Activated naive CD8-positive, alpha-beta T cell treated with anti-CD3 and anti-CD28 coated beads, Interleukin-2, amount 10 ng/mL, durations not matched to agents 7 days and 5 days (primary cell): Measurements from ENCODE around the gene ZNF205. TPM values are rescaled to one million over a fixed set of nuclear protein-coding genes. Genes with fewer than 3 reads are reported as not detected.
"Not testable (repeated sequence)": the region's sequence is repeated elsewhere in the genome, so short reads cannot be mapped to it uniquely, and the experiment has no call there.

Experiments used
- ATAC-seq: fragments of 150-1000 bp; cut with Tn5 transposase; one replicate; pipeline ENCODE4 v1.10.0; 2021; ENCODE audit warnings: low read depth, moderate library complexity
- POLR2A ChIA-PET: fragments of 350-600 bp; sonication (Branson Sonifier 250); formaldehyde crosslinking; loops from one replicate; lab custom pipeline; 2021; ENCODE audit warnings: antibody characterized with exemption; lab: Charles Lee
- DNase-seq: peaks from one replicate; pipeline ENCODE4 v3.0.0; 2021
- H3K27ac Mint-ChIP-seq: one replicate; pipeline ENCODE4 v1.8.0; 2022; ENCODE audit warnings: mild to moderate bottlenecking, mixed read lengths
- H3K27me3 Mint-ChIP-seq: one replicate; pipeline ENCODE4 v1.8.0; 2022; ENCODE audit warnings: mild to moderate bottlenecking, moderate library complexity, mixed read lengths
- H3K36me3 Mint-ChIP-seq: one replicate; pipeline ENCODE4 v1.8.0; 2021; ENCODE audit warnings: mild to moderate bottlenecking, mixed read lengths
- H3K4me1 Mint-ChIP-seq: one replicate; pipeline ENCODE4 v1.8.0; 2021; ENCODE audit warnings: mixed read lengths
- H3K4me3 Mint-ChIP-seq: one replicate; pipeline ENCODE4 v1.8.0; 2022; ENCODE audit warnings: mild to moderate bottlenecking, moderate library complexity, mixed read lengths
- H3K9me3 Mint-ChIP-seq: one replicate; pipeline ENCODE4 v1.8.0; 2021; ENCODE audit warnings: mixed read lengths
- total RNA-seq, 2 experiments: library from RNA; stranded (reverse); gene quantifications; one replicate each; pipeline ENCODE4 v1.2.3, GENCODE V29; 2021

The ZNF205 gene
- total RNA-seq, 2 experiments from 2014 or later: not detected

DNA sequence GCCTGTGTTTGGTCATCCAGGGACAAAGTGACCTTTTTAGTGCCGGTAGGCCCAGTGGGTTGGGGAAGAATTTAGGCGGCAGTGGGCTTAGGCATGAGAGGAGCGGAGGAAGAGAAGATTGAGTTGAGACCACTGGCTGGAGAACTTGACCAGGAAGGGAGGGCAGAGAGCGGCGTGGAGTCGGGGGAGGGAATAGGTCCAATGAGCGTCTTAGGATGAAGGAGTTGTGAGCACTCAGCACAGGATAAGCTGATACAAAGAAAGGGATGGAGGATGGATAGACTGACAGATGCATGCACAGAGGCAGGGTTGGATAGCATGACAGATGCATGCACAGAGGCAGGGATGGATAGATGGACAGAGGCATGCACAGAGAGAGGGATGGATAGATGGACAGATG lies 38.9 kb upstream of the ZNF205 start:
- Mint-ChIP-seq H3K9me3 (peaks cover 3% of the 10 kb centered on the region), H3K4me1 (peaks cover 81% of the 10 kb centered on the region), H3K27ac (peak overlapping the region; percentile 98), H3K36me3 (peaks cover 36% of the 10 kb centered on the region), H3K27me3 (no peaks in the 10 kb centered on the region), H3K4me3 (peak overlapping the region; percentile 83)
- POLR2A ChIA-PET: interaction anchor here (1.6 to 6.1 kb wide), 9 partner anchors 8 to 56 kb away, joined by 3 to 143 read pairs (median 31); partner anchors contain the start of gene IL32
- no peak for ATAC-seq
- peak; percentile 48 for DNase-seq

GRCh38 chr16:3074860-3075522 lies 37.4 kb upstream of the ZNF205 start:
- Mint-ChIP-seq H3K36me3 (peaks cover 33% of the 10 kb centered on the region), H3K27ac (peak overlapping the region; percentile 98), H3K4me3 (peak overlapping the region; percentile 83), H3K27me3 (no peaks in the 10 kb centered on the region), H3K9me3 (peaks cover 9% of the 10 kb centered on the region), H3K4me1 (peaks cover 73% of the 10 kb centered on the region)
- ATAC-seq (peak; percentile 73), DNase-seq (peak; percentile 83)
- POLR2A ChIA-PET: interaction anchor here (0.5 to 6.1 kb wide), 27 partner anchors 9 to 537 kb away, joined by 3 to 143 read pairs (median 6); partner anchors contain the start of genes IL32, MMP25 and ZNF213

DNA sequence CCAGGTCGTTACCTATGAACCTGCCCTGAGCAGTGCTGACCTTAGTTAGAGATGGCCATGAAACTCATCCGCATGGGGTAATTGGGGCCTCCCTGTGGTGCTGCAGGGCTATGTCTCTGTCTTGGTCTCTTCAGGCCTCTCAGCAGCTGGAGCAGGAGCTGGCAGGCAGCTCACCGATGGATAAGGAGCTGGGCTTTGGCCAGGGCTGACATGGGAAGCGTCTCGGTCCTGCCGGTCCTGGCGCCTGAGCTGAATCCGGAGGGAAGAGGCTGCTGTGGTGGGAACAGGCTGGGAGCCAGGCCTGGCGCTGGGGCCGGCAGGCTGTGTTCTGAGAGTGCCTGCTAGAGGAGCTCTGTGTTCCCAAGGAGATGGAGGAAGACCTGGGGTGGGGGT lies 36.9 kb upstream of the ZNF205 start:
- Mint-ChIP-seq H3K4me1 (peaks cover 67% of the 10 kb centered on the region), H3K27me3 (no peaks in the 10 kb centered on the region), H3K4me3 (peak overlapping the region; percentile 83), H3K9me3 (peaks cover 10% of the 10 kb centered on the region), H3K36me3 (peaks cover 32% of the 10 kb centered on the region), H3K27ac (peak overlapping the region; percentile 98)
- ATAC-seq: peak; percentile 8
- DNase-seq: peak; percentile 56
- POLR2A ChIA-PET: interaction anchor here (0.5 to 6.1 kb wide), 20 partner anchors 10 to 227 kb away, joined by 3 to 143 read pairs (median 12); partner anchors contain the start of genes IL32, MMP25 and ZNF213

DNA sequence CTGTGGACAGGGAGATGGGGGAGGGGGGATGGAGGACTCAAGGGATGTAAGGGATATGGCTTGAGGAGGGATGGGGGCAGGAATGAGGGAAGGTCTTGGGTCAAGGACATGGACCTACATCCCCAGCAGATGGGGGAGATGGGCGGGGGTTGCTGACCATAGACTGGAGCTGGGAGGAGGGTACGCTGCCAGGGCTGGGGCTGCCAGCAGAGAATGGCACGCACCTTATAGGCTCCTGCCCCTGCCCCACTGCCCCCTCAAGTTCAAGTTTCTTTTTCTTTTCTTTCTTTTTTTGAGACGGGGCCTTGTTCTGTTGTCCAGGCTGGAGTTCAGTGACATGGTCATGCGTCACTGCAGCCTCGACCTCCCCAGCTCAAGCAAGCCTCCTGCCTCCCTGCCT lies 36.4 kb upstream of the ZNF205 start:
- peaks cover 66% of the 10 kb centered on the region for H3K4me1 Mint-ChIP-seq
- peak overlapping the region; percentile 83 for H3K4me3 Mint-ChIP-seq
- not testable (repeated sequence) for H3K27me3 Mint-ChIP-seq, ATAC-seq
- POLR2A ChIA-PET: interaction anchor here (0.6 to 6.1 kb wide), 18 partner anchors 10 to 83 kb away, joined by 3 to 143 read pairs (median 14); partner anchors contain the start of genes IL32 and ZNF213
- DNase-seq: peak; percentile 36
- peaks cover 35% of the 10 kb centered on the region for H3K36me3 Mint-ChIP-seq
- peaks cover 12% of the 10 kb centered on the region for H3K9me3 Mint-ChIP-seq
- peak overlapping the region; percentile 98 for H3K27ac Mint-ChIP-seq

- Mint-ChIP-seq H3K4me3 (peak overlapping the region; percentile 83), H3K9me3 (peaks cover 12% of the 10 kb centered on the region), H3K27ac (peak overlapping the region; percentile 98), H3K4me1 (peaks cover 64% of the 10 kb centered on the region), H3K27me3 (no peaks in the 10 kb centered on the region), H3K36me3 (peaks cover 38% of the 10 kb centered on the region)
- DNase-seq (peak; percentile 47), ATAC-seq (no peak)
- POLR2A ChIA-PET: interaction anchor here (0.6 to 6.1 kb wide), 18 partner anchors 11 to 83 kb away, joined by 3 to 143 read pairs (median 14); partner anchors contain the start of genes IL32, ZNF213 and ZSCAN10
Measured at GRCh38 chr16:3076577-3076976, 35.8 kb upstream of the ZNF205 start.

DNA sequence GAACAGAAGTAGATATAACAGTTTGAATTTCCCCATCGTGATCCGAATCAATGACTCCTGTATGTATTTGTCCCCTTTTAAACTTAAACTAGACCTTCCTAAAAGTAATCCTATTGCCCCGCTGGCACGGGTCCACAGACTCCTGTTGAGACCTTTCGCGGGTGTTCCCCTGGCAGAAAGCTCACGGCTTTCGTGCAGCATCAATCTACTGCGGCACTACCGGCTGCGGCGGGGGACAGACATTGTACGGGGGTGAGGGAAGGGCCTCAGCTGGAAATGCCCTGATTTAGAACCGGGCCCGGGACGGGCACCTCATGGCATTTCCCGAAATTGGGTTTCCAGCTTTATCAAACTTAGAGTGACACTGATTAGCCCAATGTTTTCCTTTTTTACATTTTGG lies 32.4 kb upstream of the ZNF205 start:
- Mint-ChIP-seq H3K27me3 (no peaks in the 10 kb centered on the region), H3K27ac (no peak overlapping the region), H3K36me3 (peaks cover 30% of the 10 kb centered on the region), H3K4me1 (peaks cover 50% of the 10 kb centered on the region), H3K4me3 (no peak overlapping the region), H3K9me3 (peaks cover 12% of the 10 kb centered on the region)
- POLR2A ChIA-PET: interaction anchor here (0.9 to 1.5 kb wide), 6 partner anchors 9 to 54 kb away, joined by 3 to 7 read pairs (median 4); partner anchors contain the start of gene ZNF213
- ATAC-seq (no peak), DNase-seq (no peak)

GRCh38 chr16:3081957-3082356 lies 30.4 kb upstream of the ZNF205 start:
- peaks cover 27% of the 10 kb centered on the region for H3K36me3 Mint-ChIP-seq
- POLR2A ChIA-PET, H3K4me3 Mint-ChIP-seq, H3K27ac Mint-ChIP-seq, ATAC-seq, H3K27me3 Mint-ChIP-seq, DNase-seq: not testable (repeated sequence)
- H3K4me1 Mint-ChIP-seq: peaks cover 39% of the 10 kb centered on the region
- peaks cover 12% of the 10 kb centered on the region for H3K9me3 Mint-ChIP-seq

DNA sequence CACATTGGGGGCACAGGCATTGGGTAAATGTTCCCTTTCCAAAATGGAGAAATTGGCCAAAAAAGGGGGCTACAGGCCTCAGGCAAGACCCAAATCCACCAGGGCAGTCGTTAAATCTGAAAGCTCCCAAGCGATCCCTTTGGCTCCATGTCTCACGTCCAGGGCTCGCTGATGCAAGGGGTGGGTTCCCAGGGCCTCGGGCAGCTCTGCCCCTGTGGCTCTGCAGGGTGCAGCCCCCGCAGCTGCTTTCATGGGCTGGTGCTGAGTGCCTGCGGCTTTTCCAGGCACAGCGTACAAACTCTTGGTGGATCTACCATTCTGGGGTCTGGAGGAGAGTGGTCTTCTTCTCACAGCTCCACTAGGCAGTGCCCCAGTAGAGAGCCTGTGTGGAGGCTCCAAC lies 29.0 kb upstream of the ZNF205 start:
- ATAC-seq, H3K27me3 Mint-ChIP-seq, H3K4me3 Mint-ChIP-seq, DNase-seq, H3K9me3 Mint-ChIP-seq, H3K27ac Mint-ChIP-seq: not testable (repeated sequence)
- peaks cover 19% of the 10 kb centered on the region for H3K36me3 Mint-ChIP-seq
- peaks cover 35% of the 10 kb centered on the region for H3K4me1 Mint-ChIP-seq
- POLR2A ChIA-PET: interaction anchor here (0.6 to 1.4 kb wide), 2 partner anchors 18 to 49 kb away, joined by 3 to 4 read pairs; partner anchors contain the start of gene IL32

GRCh38 chr16:3084491-3084890 lies 27.9 kb upstream of the ZNF205 start:
- no peak overlapping the region for H3K4me3 Mint-ChIP-seq

GRCh38 chr16:3084969-3085670 lies 27.3 kb upstream of the ZNF205 start:
- ATAC-seq (no peak), DNase-seq (no peak)
- no peaks in the 10 kb centered on the region for H3K27me3 Mint-ChIP-seq
- peaks cover 32% of the 10 kb centered on the region for H3K4me1 Mint-ChIP-seq
- H3K4me3 Mint-ChIP-seq: no peak overlapping the region
- POLR2A ChIA-PET: no interaction called here
- H3K36me3 Mint-ChIP-seq: peaks cover 8% of the 10 kb centered on the region
- H3K9me3 Mint-ChIP-seq: peaks cover 3% of the 10 kb centered on the region
- no peak overlapping the region for H3K27ac Mint-ChIP-seq

More at GRCh38 chr16:3084491-3084890, 27.9 kb upstream of the ZNF205 start:
- Mint-ChIP-seq H3K9me3 (peaks cover 7% of the 10 kb centered on the region), H3K4me1 (peaks cover 32% of the 10 kb centered on the region), H3K27ac (no peak overlapping the region), H3K36me3 (peaks cover 13% of the 10 kb centered on the region), H3K27me3 (no peaks in the 10 kb centered on the region)
- ATAC-seq (no peak), DNase-seq (no peak)
- POLR2A ChIA-PET: interaction anchor here (0.7 kb wide), 1 partner anchor 281 kb away, joined by 3 read pairs; no protein-coding TSS in a partner anchor

DNA sequence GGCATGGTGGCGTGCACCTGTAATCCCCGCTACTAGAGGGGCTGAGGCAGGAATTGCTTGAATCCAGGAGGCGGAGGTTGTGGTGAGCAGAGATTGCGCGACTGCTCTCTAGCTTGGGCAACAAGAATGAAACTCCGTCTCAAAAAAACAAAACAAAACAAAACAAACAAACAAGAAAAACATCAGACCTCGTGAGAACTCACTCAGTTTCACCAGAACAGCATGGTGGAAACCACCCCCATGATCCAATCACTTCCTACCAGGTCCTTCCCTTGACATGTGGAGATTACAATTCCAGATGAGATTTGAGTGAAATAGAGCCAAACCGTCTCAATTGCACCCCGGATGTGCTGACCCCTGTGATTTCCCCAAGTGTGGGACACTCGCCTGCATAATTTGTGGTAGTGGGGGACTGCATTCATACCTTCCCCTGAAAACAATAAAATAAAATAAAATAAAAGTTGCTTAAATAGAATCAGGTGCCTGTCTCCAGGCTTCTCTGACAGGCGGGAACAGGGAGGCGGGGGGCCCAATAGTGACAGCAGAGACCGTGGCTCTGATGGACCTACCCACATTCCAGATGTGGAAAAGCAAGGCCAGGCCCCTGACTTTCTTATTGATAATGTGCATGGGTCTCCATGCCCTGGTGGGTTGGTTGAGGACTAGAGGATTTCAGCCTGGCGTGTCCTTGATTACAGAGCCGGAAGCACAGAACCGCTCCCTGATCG lies 26.4 kb upstream of the ZNF205 start:
- H3K4me1 Mint-ChIP-seq: peaks cover 31% of the 10 kb centered on the region
- no peak overlapping the region for H3K4me3 Mint-ChIP-seq

GRCh38 chr16:3086596-3087242 lies 25.7 kb upstream of the ZNF205 start:
- Mint-ChIP-seq H3K9me3 (no peaks in the 10 kb centered on the region), H3K27me3 (no peaks in the 10 kb centered on the region), H3K4me1 (peaks cover 34% of the 10 kb centered on the region), H3K4me3 (no peak overlapping the region), H3K27ac (peak overlapping the region; percentile 21), H3K36me3 (no peaks in the 10 kb centered on the region)
- DNase-seq: no peak
- POLR2A ChIA-PET: interaction anchor here (0.7 to 4.0 kb wide), 5 partner anchors 12 to 28 kb away, joined by 3 to 21 read pairs (median 4); partner anchors contain the start of gene IL32
- no peak for ATAC-seq

More for the DNA sequence above, 26.4 kb upstream of the ZNF205 start:
- no peaks in the 10 kb centered on the region for H3K27me3 Mint-ChIP-seq
- ATAC-seq (no peak), DNase-seq (no peak)
- POLR2A ChIA-PET: interaction anchor here (4.0 kb wide), 1 partner anchor 11 kb away, joined by 21 read pairs; no protein-coding TSS in a partner anchor
- no peaks in the 10 kb centered on the region for H3K9me3 Mint-ChIP-seq
- H3K36me3 Mint-ChIP-seq: peaks cover 3% of the 10 kb centered on the region
- H3K27ac Mint-ChIP-seq: peak overlapping the region; percentile 16
